Esophagus muscularis mucosa (tissue), 3 donors: ENCODE measurements around the gene HIGD1A.

Experiments used
- POLR2AphosphoS5 ChIP-seq, 2 donors: sonication (generic); formaldehyde crosslinking; IDR thresholded peaks; one replicate each; pipeline ENCODE4 v1.6.1; 2017; ENCODE audit warnings: antibody characterized with exemption in 2 of 2
- TF ChIP-seq, protein P1 (sequence below), 3 experiments: fragments of 200-600 bp in 2 of 3; fragments of 450-650 bp in 1 of 3; sonication (generic) in 2 of 3; IDR thresholded peaks; one replicate each; pipeline ENCODE4 v1.5.1; 2017 to 2019; ENCODE audit warnings: antibody characterized with exemption in 3 of 3, mild to moderate bottlenecking in 2 of 3, moderate library complexity in 1 of 3

GRCh38 chr3:42839616-42840015 lies 35.3 kb upstream of the HIGD1A start:
- peak; percentile 14 to 50 for TF ChIP-seq POLR2AphosphoS5 (IDR thresholded peaks at IDR 0.05)
- TF ChIP-seq, protein P1, sequence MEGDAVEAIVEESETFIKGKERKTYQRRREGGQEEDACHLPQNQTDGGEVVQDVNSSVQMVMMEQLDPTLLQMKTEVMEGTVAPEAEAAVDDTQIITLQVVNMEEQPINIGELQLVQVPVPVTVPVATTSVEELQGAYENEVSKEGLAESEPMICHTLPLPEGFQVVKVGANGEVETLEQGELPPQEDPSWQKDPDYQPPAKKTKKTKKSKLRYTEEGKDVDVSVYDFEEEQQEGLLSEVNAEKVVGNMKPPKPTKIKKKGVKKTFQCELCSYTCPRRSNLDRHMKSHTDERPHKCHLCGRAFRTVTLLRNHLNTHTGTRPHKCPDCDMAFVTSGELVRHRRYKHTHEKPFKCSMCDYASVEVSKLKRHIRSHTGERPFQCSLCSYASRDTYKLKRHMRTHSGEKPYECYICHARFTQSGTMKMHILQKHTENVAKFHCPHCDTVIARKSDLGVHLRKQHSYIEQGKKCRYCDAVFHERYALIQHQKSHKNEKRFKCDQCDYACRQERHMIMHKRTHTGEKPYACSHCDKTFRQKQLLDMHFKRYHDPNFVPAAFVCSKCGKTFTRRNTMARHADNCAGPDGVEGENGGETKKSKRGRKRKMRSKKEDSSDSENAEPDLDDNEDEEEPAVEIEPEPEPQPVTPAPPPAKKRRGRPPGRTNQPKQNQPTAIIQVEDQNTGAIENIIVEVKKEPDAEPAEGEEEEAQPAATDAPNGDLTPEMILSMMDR (IDR thresholded peaks at IDR 0.05) = peak; percentile 74 to 89 (median 88)
